CD4-positive, alpha-beta T cell treated with Interleukin-4 for 1 hour (primary cell): Measurements from ENCODE around the gene BARX1.
A peak's percentile ranks its signal among the peaks of the same experiment; 100 is the strongest.
"Not testable (repeated sequence)": the region's sequence is repeated elsewhere in the genome, so short reads cannot be mapped to it uniquely, and the experiment has no call there.

ENCODE experiments used
- DNase-seq, 2 donors: peaks; one replicate each; pipeline ENCODE4 v3.0.0-alpha.2; 2020 to 2022

BARX1 gene

DNA sequence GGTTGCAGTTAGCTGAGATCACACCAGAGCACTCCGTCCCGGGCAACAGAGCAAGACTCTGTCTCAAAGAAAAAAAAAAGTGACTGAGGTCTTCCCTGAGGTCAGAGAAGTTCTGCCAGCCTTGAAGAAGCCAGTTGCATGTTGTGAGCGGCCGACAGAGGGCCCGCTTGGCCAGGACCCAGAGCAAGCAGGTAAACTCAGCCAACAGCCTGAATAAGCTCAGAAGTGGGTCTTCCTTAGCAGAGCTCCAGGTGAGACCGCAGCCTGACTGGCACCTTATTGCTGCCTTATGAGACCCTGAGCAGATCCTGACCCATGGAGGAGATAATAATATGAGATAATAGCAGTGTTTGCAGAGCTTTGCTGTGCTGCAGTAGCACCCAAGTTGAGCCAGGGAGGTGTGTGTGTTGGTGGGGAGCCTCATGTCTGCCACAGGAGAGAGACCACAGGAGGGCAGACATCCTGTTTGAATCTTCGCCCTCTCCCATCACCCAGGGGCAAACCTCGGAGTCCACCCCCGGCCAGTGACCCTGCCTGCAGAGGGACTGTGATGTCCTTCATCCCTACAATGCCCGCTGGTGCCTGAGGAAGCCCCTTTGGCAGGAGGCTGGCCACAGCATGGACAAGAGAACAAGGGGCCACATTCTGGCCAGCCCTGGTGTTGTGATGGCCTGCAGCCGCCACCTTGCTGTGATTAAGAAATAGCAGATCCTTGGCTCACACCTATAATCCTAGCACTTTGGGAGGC is 10.8 kb upstream of the BARX1 start:
- DNase-seq = no peak

DNA sequence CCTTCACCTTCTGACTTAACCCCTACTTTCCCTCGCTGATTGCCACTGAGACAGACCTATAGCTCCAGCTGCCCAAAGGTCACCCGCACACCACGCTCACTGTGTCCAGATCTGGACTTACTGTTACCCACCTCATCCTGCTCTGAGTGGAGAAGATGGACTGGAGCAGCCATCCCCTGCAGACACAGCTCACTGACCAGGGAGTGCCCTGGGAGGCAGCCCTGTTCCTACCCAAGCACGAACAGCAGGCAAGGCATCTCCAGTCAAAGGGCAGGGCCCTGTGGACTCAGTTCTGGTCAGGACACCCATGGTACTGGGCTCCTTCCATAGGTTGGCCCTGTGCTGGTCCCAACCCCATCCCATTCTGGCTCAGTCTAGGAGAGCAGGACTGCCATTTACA is 9.5 kb upstream of the BARX1 start:
- no peak for DNase-seq

DNA sequence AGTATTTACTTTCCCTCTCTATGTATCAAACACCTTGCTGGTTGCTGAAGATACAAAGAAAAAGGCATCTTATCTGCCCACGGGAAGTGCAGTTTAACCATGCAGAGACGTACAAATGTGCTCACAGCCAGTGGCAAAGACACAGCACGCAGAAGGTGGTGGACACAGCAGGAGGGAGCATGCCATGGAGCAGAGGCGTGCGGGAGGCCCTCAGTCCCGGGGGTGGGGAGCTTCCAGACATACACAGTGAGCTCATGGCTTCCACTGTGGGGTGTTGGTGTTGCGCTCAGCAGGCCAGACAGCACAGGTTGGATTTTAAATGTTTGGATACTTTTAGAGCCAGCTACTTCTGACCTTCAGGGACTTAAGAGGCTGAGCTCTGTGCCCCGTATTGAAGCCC is 8.8 kb upstream of the BARX1 start:
- DNase-seq = no peak

DNA sequence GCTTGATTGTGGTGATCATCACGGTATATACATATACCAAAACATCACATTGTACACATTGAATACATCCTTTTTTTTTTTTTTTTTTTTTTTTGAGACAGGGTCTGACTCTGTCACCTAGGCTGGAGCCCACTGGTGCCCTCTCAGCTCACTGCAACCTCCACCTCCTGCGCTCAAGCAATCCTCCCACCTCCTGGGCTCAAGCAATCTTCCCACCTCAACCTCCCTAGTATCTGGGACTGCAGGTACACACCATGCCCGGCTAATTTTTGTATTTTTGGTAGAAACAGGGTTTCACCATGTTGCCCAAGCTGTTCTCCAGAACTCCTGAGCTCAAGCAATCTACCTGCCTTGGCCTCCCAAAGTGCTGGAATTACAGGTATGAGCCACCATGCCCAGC is 8.3 kb upstream of the BARX1 start:
- DNase-seq = not testable (repeated sequence)

DNA sequence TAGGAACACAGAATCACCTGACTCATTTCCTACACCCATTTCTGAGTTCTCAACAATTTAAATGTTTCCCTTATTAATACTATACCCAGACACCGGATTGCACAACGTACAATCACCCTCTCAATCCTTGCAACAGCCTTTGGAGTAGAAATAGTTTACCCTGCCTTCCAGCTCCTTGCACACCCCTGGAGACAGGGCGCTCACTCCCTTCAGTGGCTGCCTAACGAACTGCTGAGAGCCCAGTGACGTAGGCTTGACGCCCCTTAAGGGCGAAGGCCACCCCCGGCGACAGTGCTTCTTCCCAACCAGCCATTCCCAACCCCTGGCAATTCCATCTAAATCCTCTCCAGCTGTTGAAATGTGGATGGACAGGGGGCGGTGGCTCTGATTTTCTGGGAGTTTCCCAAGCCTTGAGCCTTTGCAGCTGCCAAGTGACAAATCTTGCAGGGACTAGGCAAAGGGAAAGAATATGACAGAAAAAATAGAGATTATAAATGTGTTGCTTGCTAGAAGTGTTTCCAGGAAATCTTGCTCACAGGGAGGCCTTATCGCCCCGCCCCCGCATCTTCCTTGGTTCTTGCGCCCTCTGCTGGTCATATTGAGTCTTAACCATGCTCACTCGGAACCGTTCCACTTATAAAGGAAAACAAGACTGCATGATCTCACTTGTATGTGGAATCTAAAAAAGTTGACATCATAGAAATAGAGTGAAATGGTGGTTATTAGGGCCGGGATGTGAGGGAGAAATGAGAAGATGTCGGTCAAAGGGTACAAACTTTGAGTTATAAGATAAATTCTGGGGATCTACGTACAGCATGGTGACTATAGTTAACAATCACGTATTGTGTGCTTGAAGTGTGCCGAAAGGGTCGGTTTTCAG is 7.6 kb upstream of the BARX1 start:
- DNase-seq = peak; percentile 82

DNA sequence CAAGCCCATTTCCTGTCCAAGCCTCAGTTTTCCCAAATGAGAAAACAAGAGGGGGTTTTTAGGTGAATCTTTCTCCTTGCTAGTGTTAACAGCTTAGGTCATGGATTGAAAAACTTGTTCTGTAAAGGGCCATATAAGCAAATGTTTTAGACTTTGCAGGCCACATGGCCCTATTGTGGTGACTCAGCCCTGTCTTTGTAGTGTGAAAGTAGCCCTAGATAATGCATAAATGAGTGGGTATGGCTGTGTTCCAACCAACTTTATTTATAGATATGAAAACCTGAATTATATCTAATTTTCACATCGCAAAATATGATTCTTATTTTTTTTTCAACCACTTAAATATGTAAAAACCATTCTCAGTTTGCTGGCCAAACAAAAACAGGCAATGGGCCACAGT is 6.9 kb upstream of the BARX1 start:
- no peak for DNase-seq

DNA sequence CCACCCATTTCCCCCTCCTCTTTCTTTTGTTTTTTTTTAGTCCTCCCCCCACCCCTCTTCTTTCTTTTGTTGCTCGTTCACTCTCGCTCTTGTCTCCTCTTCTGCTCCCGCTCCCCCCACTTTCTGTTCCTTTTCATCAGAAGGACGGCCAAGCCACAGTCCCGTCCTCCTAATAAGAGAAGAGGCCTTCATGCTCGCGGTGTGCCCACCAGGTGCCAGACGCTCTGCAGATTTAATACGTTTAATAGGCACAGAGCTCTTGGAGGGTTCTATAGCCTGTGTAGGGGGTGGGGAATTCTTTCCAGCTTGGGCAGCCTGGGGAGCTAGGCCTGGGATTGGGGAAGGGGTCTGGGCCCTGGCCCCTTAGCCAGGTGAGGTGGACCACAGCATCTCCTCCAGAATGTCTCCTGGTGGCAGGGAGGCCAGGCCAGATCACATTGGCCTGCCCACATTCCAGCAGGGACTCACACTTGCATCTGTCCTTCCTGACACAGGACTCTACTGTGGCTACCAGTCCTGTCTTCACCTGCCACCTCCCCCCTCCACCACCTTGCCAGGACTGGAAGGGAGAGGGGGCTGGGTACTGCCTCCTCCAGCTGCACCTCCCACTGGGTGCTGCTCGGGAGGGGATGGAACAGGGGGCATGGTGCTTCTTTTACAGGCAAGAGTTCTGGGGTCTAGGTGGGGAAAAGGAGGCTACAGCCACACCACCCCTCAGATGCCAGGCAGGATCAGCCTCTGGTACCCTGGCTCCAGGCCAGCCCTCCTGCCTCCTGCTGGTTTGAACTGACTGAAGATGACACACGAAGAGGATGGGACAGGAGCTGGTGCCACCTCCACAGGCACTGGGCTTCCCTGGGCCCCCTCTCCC is 6.1 kb upstream of the BARX1 start:
- DNase-seq = no peak

DNA sequence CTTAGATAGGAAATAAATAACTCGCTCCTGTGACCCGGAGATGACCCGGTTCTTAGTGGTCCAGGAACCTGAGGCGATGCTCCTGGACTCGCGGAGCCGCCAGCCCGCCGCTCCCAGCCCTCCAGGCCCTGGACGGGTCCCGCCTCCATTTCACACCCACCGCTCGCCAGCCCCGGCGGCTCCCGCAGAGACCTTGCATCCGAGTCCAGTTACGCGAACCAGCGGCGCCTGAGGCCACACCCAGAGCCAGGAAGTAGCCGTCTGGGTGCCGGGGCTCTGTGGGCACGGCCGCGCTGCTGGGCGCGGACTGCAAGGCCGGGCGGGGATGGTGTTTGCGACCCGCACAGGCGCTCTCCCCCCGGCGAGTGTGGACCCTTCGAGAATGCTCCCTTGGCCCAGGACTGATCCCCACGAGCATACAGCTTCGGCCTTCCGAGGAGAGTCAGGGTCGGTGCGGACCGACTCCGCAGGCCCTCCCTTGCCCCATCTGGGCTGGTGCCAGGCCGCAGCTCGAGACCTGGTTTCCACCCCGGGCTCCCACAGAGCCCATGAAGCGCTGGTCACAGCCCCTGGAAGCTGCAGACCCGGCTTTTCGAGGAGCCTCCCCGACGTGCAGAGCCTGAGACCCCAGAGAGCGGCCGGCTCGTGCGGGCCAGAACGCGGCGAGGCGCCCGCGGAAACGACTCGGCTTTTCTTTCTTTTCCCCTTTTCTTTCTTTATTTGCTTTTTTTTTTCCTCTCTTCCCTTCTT is 5.2 kb upstream of the BARX1 start:
- DNase-seq = no peak

DNA sequence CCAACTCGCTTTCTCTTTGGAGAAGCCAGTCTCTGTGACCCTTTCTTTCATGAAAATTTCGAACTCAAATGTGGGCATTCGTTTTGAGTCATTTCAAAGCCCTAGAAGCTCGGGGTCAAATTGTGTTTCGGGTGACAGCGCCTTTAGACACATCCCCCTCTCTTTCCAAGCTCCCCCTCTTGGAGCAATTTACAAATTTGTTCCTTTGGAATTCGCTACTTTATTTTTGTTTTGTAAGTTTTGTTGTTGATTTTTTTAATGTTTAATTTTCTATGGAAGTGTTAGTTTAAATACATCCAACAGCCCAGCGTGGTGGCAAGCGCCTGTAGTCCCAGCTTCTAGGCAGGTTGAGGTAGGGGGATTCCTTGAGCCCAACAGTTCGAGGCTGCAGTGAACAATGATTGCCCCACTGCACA is 4.6 kb upstream of the BARX1 start:
- no peak for DNase-seq

DNA sequence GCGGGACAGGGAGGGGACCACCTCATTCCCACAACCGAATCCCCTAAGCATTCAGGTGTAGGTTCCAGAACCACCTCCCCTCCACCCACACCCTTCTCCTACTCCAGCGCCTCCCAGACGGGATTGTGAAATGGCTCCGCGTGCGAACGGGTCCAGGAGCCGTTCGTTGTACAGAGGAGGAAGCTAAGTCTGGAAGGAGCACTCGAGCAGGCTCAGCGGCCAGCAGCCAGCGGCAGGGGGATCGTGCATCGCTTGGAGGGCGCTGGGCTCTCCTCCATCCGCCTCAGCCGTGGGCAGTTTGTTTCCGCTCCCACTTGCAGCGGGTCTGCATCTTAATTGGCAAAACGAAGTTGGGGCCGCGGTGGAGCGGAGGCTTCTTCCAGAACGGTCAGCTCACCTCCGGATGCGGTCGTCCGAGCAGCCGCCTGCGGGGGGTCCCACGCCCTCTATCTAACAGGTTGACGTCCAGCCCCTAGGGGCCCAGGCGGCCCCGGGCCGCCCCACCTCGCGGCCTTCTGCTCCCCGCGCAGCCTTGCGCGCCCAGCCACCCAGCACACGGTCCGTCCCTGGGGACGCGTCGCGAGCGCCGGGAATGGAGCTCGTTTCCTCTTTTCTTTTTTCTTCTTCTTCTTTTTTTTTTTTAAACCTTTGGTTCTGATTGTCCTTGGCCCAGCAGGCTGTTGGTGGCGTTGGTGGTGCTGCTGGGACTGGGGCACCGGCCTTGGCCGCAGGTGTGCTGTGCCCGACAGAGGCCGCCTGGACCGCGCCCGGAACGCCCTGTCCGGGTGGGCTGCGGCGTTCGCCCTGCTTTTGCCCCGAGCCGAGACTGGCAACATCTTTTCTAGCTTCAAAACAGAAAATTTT is 3.9 kb upstream of the BARX1 start:
- peak in 1 of 2 donors; percentile 20 for DNase-seq

DNA sequence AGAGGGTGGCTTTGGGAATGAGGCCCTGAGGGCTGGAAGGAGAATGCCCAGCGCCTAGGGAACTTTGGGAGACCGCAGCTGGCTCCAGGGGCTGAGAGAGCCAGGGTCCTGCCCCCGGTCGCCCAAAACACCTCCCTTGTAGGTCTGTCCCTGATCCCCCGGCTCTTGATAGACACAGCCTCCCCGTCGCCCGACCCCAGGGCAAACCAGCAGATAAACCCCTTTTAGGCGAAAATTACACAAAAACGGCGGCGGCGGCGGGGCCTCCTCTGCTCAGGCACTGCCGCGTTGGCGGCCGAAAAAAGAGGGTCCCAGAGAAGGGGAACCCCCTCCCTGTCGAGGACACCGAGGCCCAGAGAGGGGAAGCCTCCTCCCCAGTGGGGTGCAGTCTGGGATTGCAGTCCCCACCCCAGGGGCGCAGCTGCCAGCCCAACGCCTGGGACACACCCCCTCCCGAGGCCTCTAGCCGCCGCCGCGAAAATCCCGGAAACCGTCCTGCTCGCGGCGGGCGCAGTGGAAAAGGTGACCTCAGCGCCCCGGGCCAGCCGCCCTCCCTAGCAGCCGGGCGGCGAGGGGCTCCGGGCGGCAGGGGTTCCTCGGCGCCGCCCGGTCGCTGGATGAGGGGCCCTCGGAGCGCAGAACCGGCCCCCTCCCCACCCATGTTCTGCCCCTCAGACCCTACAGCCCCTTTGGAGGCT is 3.1 kb upstream of the BARX1 start:
- DNase-seq = no peak

DNA sequence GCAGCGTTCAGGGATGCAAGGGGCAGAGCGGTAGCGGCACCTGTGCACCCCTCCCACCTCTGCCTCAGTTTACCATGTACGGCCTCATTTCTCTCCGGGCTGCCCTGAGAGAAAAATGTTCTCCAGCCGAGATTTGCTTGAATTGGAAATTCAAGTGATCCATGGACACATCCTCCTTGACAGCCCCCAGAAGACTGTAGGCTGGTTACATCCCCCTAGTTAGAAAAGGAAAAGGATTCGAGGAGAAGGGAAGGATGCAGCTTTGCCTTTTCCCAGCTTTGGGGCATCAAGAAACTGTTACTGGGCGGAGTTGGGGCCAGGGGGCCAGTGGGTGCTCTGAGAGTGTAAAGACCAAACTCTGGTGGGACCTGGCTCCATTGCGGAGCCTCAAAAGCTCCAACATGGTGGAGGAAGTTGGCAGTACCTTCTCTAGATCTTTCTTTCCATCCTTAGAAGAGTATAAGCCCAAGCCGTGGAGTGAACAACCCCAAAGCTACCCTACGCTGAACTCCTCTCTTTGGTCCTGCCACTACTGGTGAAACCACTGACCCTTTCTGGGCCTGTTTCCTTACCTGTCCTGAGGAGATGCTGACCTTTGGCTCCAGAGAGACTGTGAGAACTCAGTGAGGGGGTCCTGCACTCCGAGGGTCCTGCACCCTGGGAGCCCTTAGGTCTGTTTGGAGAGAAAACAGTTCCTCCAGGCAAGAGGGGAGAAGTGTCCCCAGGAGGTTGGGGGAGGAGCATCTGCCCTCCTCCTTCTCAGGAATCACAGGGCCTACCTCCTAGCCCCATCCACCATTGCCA is 1.0 kb upstream of the BARX1 start:
- no peak for DNase-seq

DNA sequence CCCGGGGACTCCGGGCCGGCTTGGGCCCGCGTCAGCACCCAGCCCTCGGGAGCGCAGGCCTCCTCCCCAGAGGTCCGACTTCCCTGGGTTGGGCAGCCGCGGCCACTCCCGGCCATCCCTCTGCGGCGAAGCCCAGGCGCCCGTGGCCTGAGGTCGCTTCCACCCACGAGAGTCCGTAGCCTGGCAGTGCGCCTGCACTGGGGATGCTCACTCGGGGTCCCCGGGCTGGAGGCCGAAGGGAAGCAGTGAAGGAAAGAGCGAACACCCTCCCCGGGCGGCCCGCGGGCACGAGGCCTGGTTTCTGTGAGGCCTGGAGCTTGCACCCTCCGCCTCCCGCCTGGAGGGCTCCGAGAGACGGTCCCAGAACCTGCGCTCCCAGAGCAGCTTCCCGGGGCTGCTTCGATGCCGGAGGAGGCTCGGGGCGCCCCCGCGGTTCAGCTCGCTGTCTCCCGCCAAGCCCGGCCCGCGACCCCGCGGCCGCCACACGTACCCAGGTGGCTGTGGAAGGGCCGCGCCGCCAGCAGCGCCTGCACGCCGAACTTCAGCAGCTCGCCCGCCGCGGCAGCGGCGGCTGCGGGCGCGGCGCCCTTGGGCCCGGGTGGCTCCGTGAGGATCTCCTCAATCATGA is 607 bp downstream of the BARX1 start:
- no peak for DNase-seq

DNA sequence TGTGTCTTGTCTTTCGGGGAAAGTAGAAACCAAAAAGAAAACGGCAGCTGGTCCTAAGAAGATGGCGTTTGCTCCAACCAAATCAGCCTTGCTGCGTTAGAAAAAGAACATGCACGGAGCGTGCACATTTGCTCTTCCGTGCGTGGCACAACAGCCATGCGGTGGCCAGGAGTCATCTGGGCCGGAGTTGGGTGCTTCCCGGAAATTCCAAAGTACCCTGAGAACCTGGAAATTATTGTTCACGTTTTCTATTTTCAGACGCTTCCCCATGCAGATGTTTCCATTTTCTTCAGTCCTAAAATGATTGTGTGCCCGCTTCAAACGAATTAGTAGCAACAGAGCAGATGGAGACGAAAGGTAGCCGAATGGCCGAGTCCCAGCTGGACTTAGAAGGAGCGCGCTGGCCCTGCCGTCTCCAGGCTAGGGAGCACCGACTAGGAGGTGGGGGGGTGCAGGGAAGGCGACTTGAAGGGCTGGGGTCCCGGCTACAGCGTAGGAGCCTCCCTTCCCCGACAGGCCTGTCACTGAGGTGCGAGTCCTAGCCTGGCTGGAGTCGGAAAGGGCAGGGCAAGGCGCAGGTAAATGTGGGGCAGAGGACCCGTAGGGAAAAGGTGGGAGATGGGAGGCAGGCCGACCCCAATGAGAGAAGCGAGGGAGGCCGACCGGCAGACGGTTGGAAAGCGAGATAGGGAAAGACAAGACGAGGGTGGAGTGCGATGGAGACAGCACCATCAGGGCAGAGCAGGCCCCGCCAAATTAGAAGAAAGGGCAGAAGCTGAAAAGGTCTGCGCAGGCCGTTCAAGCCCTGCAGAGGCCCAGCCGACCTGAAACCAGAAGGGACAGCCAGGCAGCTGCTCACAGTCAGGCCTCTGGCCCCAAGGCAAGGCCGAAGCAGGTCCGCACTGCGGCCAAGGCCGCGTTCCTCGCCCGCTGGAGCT is 1.4 kb downstream of the BARX1 start:
- DNase-seq = no peak

DNA sequence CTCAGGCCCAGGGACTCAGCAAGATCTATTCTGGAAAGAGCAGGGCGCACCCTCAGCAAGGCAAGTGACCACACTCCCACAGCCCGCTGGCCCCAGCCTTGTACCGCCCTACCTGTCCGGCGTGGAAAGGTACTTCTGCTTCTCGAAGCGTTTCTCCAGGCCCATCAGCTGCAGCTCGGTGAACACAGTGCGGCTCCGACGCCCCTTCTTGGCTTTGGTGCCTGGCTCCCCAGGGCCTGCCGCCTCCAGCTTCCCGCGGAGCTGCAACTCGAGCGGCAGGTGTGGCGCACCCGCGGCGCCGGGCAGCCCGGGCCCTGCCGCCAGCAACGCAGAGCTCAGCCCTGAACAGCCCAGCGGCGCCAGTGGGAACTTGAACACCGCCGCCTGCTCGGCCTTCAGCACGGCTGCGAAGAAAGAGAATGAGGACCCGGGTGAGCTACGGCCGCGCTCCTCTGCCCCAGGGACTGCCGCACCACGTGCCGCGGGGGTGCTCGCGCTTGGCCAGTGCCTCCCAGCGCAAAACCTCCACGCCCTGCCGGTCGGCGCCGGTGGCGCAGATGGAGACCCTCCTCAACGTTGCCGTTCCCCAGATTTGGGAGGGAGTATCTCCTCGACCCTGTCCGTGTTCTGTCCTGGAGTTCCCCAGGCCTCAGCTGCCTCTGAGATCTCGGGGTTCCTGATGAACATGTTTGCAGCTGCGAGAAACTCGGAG is 2.2 kb downstream of the BARX1 start:
- no peak for DNase-seq

DNA sequence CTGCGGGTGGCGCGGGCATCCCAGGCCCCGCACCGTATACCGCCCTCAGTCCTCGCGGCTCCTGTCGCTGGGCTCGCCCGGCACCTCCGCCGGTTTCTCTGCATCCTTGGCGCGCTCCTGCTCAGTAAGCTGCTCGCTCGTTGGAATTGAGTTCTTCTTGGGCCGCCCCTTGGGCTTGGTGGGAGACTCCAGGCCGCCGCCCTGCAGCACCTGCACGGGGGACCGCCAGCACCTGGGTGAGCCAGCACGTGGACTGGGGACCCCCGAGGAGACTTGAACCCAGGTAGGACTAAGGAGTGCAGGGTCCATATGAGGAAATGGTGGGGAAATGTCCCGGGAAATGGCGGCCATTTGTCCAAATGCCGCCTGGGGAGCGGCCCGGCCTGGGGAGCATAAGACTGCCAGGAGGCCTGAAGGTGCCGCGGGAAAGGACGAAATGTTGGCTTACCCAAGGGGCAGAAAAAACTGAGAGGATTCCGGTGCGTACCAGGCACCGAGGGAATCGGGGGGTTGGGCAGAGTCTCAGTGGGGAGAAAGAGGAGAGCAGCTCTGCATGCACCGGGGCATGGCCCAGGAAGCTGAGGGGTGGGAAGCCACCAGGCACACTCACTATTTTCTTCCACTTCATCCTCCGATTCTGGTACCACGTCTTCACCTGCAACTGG is 2.9 kb downstream of the BARX1 start:
- no peak for DNase-seq

DNA sequence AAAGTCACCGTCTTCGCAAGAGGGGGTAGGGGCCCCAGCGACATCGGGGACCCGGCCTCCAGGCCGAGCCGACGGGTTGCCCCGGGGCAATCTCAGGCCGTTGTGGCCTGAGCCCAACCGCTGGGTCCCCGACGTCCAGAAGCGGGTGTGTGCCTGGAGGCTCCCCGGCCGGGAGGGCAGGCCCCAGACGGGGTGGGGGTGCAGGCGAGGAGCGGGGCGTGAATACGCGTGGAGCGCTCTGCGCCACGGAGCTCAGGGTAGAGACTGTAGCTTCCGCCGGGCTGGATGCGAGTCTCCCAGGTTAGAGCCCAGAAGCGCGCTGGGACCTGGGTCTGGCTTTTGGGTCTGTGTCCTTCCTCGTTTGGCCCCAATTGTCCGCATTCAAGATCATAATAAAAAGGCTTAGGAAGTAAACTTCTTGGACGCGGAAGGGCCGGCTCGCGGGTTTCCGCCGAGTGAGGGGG is 3.5 kb downstream of the BARX1 start:
- no peak for DNase-seq
